GM19351 (cell line): ENCODE measurements around the gene CCK.
A peak's percentile ranks its signal among the peaks of the same experiment; 100 is the strongest.

Experiments
- ATAC-seq: cut with Tn5 transposase; IDR thresholded peaks from one replicate; pipeline ENCODE4 v1.9.1; 2021; ENCODE audit warnings: mild to moderate bottlenecking, moderate library complexity; ENCODE audit not compliant: unreplicated experiment

Gene CCK

DNA sequence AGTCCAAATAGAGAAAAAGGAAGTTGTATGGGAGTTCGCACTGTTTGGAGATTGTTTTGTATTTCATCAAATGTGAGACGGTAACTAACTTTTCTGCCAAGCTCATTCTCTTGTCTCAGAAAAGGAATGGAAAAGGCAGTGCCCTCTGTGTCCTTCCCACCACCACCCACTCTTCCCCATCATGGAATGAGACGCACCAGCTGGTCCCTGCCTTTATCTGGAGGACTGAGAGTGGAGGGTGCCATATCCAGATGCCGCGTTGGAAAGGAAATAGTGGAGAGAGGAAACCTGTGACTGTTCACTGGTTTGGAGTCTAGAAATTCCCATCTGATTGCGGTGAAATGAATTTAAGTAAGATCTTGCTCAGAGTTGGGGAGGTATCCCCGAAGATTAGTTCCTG lies 3.7 kb upstream of the CCK start:
- ATAC-seq: no peak

DNA sequence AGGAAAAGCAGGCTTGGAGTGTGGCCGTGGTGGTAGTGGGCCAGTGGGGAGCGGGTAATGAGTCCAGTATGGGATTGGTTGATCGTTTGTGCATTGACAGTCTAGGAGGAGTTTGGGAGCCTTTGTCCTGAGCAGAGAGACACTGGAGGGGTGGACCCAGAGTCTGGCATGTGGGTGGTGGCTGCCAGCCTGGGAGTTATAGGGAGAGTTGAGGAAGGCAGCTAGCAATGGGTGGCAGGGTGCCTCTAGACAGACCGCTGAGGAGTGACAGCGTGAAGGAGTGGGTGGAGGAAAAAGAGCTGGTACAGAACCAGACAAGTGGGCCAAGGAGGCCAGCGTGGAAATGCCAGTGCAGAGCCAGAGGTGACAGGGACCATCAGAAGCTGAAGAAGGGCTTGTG lies 1.9 kb upstream of the CCK start:
- ATAC-seq: no peak

DNA sequence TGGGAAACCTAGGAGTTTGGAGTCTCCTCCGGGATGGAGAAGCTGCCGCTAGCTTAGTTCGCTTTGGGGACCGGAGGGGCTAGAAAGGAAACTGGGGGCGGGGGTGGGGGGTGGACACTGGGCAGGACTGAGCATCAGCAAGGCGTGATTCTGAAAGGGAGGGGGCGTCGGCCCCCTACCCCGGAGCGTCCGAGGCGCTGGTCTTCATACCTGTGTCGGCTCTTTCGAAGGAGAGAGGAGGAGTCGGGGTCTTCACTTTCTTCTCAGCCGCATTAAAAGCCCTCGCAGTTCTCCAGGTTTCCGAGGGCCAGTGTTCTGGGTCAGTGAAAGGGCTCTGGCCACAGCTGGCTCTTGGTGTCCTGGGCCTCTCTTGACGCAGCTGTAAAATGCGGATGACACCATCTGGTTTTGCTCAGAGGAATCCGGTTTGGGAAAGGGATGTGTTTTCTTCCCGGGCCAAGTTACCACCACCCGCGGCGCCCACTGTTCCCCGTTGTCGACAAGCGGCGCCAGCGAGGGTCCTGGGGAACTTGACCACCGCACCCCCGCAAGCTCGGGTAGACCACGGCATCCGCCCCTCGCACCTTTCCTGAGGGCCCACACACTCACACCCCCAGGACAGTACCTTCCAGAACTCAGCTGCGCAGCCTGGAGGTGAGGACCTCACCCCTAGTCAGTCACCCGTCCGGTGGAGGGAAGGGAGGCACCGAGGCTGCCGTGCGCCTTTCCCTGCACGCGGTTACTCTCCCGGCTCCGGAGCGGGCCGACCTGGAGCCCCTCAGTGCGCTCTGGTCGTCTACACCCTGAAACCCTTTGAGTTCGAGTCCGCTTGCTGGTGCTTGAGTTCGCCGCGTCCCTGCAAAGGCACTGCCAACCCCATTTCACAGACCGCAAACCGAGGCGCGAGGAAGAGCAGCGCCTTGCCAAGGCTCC lies 660 bp downstream of the CCK start:
- no peak for ATAC-seq

DNA sequence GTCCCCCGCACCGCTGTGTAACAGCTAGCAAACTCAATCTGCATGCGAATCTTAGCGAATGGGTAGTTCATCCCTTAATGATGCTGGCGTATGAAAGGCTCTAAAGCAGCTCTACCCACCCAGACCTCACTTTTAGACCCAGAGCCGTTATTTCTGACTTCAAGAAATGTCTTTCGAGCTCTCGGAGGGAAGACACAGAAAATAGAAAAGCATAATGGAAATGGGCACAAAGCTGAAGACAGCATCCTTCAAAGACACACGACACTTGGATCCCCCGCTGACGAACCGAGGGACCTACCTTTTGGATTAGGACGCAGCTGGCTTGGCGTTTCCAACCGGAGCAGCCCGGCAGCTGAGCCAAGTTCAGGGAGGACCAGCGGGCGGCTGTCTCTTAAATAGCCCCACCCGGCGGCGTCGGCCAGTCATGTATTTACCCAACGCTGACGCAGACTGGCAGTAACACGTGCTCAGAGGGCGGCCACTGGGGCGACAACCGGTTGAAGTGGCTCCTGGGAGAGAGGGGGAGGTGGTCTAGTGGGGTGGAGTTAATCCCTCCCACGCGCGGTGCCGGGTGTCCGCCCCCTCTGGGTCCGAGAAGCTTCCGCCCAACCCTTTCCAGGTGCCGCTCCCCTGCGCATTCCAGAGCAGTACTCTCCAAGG lies 1.5 kb downstream of the CCK start:
- ATAC-seq: no peak

DNA sequence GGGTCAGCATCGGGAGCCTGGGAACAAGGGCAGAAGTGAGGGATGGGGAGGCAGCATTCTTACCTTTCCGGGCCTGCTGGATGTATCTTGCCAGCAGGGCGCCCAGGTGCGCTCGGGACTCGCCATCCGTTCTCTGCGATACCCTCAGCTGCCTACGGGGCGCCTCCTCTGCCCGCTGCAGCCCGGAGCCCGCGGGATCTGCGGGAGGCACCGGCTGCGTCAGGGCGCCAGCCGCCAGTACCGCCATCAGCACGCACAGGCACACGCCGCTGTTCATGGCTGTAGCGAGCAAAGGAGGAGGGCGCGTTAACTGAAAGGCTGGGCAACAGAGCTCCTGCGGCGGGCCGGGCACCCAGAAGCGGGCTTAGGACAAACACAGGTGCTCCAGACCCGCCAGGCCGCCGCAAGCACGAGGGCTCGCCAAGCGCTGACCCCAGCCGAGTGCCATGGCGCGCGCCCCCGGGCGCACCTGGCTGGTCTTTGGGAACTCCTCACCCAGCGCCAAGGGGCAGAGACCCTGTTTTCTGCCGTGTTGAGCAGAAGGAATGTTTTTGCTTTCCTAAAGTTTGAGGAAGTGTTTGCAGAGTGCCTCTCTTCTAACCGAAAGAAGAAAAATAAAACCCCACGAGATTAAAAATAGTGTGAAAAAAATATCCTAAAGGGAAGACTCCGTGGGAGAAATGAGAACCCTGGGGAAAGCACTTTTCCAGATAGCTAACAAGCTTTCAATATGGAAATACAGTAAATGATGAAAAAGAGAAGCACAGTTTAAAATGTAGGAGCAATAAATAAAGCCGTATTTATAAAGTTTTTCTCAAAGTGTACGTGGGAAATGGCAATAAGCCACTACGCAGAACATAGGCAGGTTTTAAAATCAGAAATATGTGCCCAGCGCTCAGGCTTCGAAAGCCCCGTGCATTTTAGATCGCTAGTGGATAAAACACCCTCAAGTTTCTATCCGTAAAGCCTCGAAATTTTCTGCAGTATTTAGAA lies 2.3 kb downstream of the CCK start:
- ATAC-seq: no peak

DNA sequence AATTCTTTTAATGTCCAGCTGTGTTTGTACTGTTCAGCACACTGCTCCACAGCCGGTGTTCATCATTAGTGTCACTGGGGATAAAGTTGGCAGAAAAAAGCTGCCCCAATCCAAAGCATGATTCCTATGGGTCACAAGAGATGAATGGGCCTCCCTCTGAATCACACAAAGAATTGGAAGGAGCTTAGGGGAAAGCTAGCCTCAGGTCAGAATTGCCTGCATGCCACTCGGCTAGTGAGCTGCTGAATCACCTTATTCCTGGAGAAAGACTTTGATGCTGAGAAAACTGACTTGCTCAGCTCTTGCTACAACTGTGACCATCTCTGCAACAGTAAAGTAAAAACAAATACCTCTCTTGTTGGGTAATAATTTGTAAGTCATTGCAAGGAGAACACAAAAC lies 3.5 kb downstream of the CCK start:
- ATAC-seq: no peak

DNA sequence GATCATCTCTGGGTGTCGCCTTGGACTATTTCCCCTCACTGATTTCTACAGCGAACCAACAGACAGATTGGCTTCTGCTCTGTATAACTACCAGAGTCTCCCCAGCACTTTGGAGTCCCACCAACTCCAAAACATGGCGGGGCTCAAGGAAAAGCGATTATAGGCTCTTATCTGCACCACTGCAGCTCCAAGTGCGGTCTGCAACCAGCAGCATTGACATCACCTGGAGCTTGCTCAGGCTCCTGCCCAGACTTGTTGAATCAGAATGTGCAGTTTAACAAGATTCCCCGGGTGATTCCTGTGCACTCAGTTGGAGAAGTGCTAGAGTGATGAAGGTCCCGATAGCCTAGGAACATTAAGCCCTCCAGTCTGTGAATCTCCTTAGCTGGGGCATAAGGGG lies 9.0 kb downstream of the CCK start:
- ATAC-seq: no peak

DNA sequence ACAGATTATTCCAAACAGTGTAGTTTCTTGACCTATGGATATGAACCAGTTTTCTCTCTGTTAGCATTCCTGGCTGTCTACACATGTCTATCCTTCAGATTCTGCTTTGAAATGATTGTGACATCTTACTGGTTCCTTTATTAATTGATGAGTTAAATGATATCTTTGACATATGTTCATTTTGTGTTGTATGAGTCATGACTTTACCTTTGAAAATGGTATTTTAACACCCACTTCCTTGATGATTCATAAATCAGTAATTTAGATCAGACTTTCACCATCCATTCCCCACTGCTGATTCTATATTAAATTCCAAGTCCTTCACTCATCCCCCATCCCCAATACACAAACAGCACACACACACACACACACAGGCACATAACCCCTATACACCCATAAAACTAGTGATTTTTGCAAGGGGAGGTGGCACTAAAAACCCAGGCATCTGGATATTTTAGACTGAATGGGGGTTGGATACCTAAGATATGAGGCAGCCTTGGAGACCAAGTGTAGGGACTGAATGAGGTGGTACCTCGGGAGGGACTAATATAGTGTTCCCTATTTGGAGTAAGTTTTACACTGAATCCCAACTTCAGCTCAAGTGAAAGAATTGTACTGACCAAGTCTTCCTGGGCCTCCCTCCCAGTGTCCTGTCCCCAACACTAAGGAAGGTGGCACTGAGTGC lies 9.7 kb downstream of the CCK start:
- ATAC-seq: no peak

DNA sequence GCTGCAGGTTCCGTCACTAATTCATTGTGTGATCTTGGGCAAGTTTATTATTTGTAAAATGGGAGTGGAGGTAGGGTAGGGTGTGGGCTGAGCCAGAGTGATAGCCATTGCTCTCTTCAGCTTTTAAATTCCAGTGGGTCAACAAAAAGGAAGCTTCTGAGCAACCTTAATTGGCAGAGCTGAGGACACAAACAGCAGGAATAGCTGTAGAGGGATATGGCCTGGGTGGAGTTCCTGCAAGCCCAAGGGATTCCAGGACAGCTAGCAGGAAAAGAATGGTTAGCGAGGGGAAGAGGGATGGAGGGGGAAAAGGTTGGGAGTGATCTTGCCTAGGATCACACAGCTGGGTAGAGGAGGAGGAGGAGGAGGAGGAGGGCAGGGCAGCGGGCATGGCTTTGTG lies 11.4 kb downstream of the CCK start:
- no peak for ATAC-seq

DNA sequence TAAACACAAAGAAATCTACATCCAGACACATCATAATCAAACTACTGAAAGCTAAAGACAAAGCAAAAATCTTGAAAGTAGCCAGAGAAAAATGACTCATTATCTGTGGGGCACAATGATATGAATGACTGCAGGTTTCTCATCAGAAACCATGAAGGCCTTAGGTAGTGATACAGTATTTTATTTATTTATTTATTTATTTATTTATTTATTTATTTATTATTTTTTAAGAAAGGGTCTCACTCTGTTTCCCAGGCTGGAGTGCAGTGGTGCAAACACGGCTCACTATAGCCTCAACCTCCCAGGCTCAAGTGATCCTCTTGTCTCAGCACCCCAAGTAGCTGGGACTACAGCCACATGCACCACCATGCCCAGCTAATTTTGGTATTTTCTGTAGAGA lies 15.2 kb downstream of the CCK start:
- ATAC-seq: no peak

DNA sequence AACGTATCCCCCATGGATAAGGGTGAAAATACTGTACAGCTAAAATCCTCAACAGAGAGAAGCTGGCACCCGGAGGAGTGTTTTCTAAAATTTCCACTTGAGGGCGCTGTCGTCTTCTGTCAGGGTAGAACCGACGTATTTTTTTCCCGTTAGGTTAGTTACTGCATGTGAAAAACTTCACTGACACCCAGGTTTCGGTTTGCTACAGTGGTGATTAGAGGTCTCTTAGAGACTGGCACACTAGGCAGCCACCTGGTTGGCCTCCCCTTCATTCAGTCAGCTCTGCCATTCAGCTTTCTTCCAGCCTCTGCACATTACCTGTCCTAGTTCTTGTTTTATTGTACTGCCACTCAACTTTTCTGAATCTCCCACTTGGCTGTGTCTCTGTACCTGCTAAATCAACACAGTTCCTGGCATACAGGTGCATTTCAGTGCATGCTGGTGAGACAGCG lies 18.4 kb downstream of the CCK start:
- ATAC-seq: peak; percentile 65

DNA sequence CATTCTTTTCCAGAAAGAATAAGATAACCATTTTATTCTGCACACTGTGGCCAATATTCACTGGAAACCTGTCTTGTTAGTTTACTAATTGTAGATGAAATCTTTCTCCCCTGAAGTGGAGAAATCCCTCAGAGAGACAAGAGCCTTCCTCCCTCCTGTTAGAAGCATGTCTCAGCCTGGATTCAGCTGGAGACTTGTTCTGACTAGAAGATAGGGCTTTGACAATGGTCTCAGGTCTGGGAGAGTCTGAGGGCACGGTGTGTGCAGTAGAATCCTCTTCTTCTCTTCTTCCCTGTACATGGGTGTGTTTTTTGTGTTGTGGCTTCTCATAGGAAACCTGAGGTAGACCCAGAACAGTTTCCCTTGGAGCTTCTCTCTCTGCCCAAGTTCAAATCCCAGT lies 19.9 kb downstream of the CCK start:
- ATAC-seq: no peak

DNA sequence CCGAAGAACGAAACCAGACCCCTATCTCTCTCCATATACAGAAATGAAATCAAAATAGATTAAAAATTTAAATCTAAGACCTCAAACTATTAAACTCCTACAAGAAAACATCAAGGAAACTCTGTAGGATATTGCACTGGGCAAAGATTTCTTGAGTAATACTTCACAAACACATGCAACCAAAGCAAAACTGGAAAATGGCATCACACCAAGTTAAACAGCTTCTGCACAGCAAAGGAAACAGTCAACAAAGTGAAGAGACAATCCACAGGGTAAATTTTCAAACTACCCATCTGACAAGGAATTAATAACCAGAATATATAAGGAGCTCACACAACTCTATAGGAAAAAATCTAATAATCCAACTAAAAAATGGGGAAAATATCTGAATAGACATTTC lies 29.4 kb downstream of the CCK start:
- ATAC-seq: no peak

DNA sequence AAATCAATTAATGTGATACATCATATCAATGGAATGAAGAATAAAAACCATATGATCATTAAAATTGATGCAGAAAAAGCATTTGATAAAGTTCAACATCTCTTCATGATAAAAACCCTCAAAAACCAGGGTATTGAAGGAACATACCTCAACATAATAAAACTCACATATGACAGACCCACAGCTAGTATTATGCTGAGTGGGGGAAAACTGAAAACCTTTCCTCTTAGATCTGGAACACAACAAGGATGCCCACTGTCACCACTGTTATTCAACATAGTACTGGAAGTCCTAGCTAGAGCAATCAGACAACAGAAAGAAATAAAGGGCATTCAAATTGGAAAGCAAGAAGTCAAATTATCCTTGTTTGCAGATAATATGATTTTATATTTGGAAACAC lies 30.5 kb downstream of the CCK start:
- no peak for ATAC-seq

DNA sequence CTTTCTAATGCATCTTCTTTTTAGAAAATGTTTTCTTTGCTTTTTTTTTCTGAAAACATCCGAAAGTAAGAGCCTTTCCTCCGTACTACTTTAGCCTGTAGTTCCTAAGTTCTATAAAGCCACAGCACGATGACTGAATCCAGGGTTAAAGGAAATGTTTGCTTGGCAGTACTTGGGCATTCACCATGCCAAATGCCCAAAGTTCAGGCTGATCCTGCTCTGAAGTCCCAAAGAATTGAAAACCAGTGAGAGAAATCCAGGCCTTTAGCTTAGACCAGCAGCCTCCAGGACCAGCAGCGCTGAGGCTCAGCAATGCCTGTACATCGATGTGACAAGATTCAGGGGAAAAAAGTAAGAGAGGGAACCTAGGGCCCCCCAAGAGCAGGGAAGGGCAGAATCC lies 35.1 kb downstream of the CCK start:
- no peak for ATAC-seq

DNA sequence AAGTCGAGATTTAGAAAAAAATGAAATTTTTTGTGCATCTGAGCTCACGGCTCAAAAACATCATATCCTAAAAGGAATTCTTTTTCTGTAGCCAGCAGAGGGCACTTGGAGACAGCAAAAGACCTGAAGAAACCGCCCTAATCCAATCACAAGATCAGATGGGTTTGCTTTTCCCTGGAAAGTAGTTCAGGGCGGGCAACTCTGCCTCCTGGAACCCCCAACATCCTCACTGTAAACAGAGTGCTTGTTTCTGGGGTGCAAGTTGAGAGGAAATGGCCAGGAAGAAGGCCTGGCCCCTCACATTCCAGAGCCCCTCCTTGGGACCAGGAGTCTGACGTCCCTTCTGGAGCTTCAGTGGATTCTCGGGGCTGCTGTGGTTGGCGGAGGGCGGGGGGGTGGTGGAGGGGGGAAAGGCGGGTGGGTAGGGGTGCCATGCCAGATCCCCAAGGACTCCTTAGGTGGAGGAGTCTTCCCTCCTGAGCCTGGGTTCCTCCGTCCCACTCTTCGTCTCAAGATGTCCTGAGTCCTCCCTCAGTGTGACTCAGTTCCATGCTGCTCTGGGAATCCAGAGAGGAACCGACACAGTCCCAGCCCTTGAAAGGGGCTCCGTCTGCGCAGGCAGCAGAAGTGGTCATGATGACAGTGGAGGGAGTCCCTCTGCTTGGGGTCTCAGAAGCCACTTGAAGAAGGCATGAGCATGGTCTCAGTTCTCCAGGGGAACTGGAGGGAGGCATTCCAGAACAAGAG lies 35.9 kb downstream of the CCK start:
- no peak for ATAC-seq

DNA sequence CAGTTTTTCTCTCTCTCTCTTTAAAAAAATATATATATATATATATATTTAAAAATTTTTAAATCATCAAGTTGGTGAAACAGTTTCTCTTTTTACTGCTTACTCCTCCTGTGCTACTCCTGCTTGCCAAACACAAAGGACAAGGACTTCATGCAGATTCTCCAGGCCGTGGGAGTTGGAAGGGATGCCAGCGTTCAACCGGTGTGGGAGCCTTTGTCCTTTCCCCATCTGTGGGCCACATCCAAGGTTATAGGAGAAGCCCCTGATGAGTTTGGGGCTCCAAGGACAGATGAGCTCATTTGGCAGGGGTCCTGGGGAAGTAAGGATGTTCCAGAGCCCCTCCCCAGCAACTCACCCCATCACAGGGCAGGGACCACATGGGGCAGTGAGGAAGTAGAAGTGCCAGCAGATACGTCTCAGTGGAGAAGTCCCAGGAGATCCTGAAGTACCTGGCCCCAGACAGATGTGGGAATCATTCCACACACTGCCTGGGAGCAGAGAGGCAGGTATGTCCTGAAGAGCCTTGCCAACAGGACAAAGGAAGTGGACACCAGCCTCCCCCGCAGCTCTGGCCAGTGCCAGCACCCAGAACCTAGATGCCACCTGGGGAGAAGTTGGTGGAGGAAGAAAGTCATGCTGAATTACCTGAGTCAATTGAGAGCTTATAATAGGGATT lies 36.6 kb downstream of the CCK start:
- ATAC-seq: no peak

DNA sequence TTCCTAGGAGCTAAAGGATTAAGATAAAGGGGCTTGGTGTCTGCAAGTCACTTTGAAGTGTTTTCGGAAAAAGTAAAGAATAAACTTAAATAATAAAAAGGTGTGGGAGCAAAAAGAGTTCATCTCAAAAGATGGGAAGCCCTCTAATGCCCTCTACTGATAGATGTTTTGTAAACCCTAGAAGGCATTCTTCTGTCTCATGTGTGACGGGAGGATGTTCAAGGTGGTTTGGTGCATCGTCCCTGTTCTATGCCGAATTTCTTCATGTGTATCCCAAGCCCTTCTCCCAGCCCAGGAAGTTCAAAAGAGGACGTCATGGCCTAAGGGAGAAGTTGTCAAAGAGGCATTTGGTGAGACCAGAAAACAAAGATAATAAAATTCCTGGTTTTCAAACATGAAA lies 37.2 kb downstream of the CCK start:
- no peak for ATAC-seq
